H1 (cell line): ENCODE data around the gene ASPHD2. TPM values are rescaled to one million over a fixed set of nuclear protein-coding genes. Genes with fewer than 3 reads are reported as not detected.
A peak's percentile ranks its signal among the peaks of the same experiment; 100 is the strongest.

Source experiments
- CTCF ChIA-PET: fragments of 300-600 bp; sonication (Branson Sonifier 250); formaldehyde crosslinking; loops from one replicate; lab custom pipeline; 2021; ENCODE audit not compliant: partially characterized antibody; lab: Charles Lee
- POLR2A ChIA-PET: fragments of 300-600 bp; sonication (Branson Sonifier 250); formaldehyde crosslinking; loops from one replicate; lab custom pipeline; 2021; ENCODE audit warnings: inconsistent platforms; ENCODE audit not compliant: partially characterized antibody; lab: Charles Lee
- DNase-seq, 2 experiments: peaks; one replicate each; pipeline versions ENCODE4 v3.0.0 to v3.0.0-alpha.2; 2010 to 2022; ENCODE audit warnings: low spot score in 2 of 2, low read depth in 1 of 2, mixed read lengths in 1 of 2
- FAIRE-seq: peaks from 2 replicates; lab custom pipeline; 2011; peaks lifted over from hg19 to GRCh38; lab: Jason Lieb, UNC
- H2AFZ ChIP-seq: 2 replicates; pipeline ENCODE4 v1.8.1; 2012; ENCODE audit warnings: low read length, inconsistent platforms
- H2AK5ac ChIP-seq: 2 replicates; pipeline ENCODE4 v1.6.1; 2013; ENCODE audit warnings: low read depth, low read length
- H2BK120ac ChIP-seq: replicated peaks from 2 replicates; pipeline ENCODE3; 2013; ENCODE audit warnings: low read depth, low read length, inconsistent platforms
- H2BK12ac ChIP-seq: 2 replicates; pipeline ENCODE4 v1.6.1; 2013; ENCODE audit warnings: low read depth, low read length
- H2BK15ac ChIP-seq: 2 replicates; pipeline ENCODE4 v1.6.1; 2013; ENCODE audit warnings: low read length
- H2BK20ac ChIP-seq: 2 replicates; pipeline ENCODE4 v1.6.1; 2013; ENCODE audit warnings: low read length
- H2BK5ac ChIP-seq: 2 replicates; pipeline ENCODE4 v1.6.1; 2013; ENCODE audit warnings: low read depth, low read length
- H3K14ac ChIP-seq: 2 replicates; pipeline ENCODE4 v1.6.1; 2013; ENCODE audit warnings: inconsistent platforms; ENCODE audit not compliant: insufficient read length
- H3K18ac ChIP-seq: 2 replicates; pipeline ENCODE4 v1.6.1; 2013; ENCODE audit warnings: low read length; ENCODE audit errors: extremely low read depth
- H3K23ac ChIP-seq: 2 replicates; pipeline ENCODE4 v1.6.1; 2013; ENCODE audit warnings: inconsistent platforms; ENCODE audit not compliant: insufficient read length
- H3K23me2 ChIP-seq: 2 replicates; pipeline ENCODE4 v1.6.1; 2013; ENCODE audit warnings: low read depth, low read length
- H3K27ac ChIP-seq: 2 replicates; pipeline ENCODE4 v1.6.1; 2011; ENCODE audit warnings: low read depth, low read length, inconsistent platforms
- H3K27me3 ChIP-seq, 4 experiments: replicated peaks in 1 of 4; 1 replicate in 1 of 4; 2 replicates in 3 of 4; pipeline versions ENCODE4 v1.6.1 to v1.8.1; 2011 to 2013; ENCODE audit warnings: low read length in 3 of 4, mild to moderate bottlenecking in 3 of 4, inconsistent platforms in 2 of 4, mixed read lengths in 2 of 4, moderate library complexity in 1 of 4; ENCODE audit not compliant: control insufficient read depth in 3 of 4, insufficient read depth in 3 of 4; ENCODE audit errors: extremely low read depth in 1 of 4
- H3K36me3 ChIP-seq, 4 experiments: 2 replicates each; pipeline versions ENCODE4 v1.6.1 to v1.8.1; 2011 to 2013; ENCODE audit warnings: mild to moderate bottlenecking in 4 of 4, low read length in 3 of 4, moderate library complexity in 2 of 4, control low read depth in 1 of 4, inconsistent platforms in 1 of 4; ENCODE audit not compliant: insufficient read depth in 4 of 4, control insufficient read depth in 2 of 4
- H3K4ac ChIP-seq: replicated peaks from 2 replicates; pipeline ENCODE3; 2013; ENCODE audit warnings: low read length, low read depth, mixed read lengths, inconsistent platforms; ENCODE audit not compliant: insufficient read length
- H3K4me1 ChIP-seq, 4 experiments: replicated peaks in 1 of 4; 1 replicate in 1 of 4; 2 replicates in 3 of 4; pipeline versions ENCODE4 v1.6.1 to v1.8.1; 2011 to 2013; ENCODE audit warnings: low read length in 3 of 4, inconsistent platforms in 2 of 4, mixed read lengths in 1 of 4; ENCODE audit not compliant: insufficient read depth in 4 of 4, control insufficient read depth in 3 of 4
- H3K4me2 ChIP-seq, 2 experiments: 2 replicates each; pipeline versions ENCODE4 v1.6.1 to v1.8.1; 2011 to 2013; ENCODE audit warnings: low read depth in 2 of 2, low read length in 2 of 2, control low read depth in 1 of 2, inconsistent platforms in 1 of 2, mild to moderate bottlenecking in 1 of 2; ENCODE audit not compliant: insufficient read depth in 1 of 2
- H3K4me3 ChIP-seq, 4 experiments: fragments of 200-600, 300-600 bp in 1 of 4; sonication (generic), shearing (Covaris generic), sonication (Bioruptor Twin) in 1 of 4; 2 replicates each; pipeline versions ENCODE4 v1.5.1 to v1.8.1; 2011 to 2016; ENCODE audit warnings: low read length in 4 of 4, low read depth in 3 of 4, control low read depth in 2 of 4, inconsistent platforms in 2 of 4, mild to moderate bottlenecking in 2 of 4, mixed read lengths in 1 of 4, moderate library complexity in 1 of 4; ENCODE audit not compliant: insufficient read depth in 2 of 4; ENCODE audit errors: extremely low read depth in 1 of 4
- H3K56ac ChIP-seq: replicated peaks from 2 replicates; pipeline ENCODE3; 2013; ENCODE audit warnings: low read depth, mild to moderate bottlenecking, mixed read lengths, low read length, inconsistent platforms; ENCODE audit not compliant: insufficient read length
- H3K79me1 ChIP-seq: 2 replicates; pipeline ENCODE4 v1.6.1; 2013; ENCODE audit warnings: low read depth, low read length, control low read depth
- H3K79me2 ChIP-seq, 2 experiments: 2 replicates each; pipeline versions ENCODE4 v1.6.1 to v1.8.1; 2012 to 2013; ENCODE audit warnings: low read length in 2 of 2, mild to moderate bottlenecking in 2 of 2, inconsistent platforms in 1 of 2; ENCODE audit not compliant: insufficient read depth in 2 of 2, control insufficient read depth in 1 of 2
- H3K9ac ChIP-seq, 4 experiments: replicated peaks in 1 of 4; 1 replicate in 1 of 4; 2 replicates in 3 of 4; pipeline versions ENCODE4 v1.6.1 to v1.8.1; 2011 to 2013; ENCODE audit warnings: low read depth in 3 of 4, low read length in 3 of 4, control low read depth in 2 of 4, mild to moderate bottlenecking in 2 of 4, moderate library complexity in 2 of 4, inconsistent platforms in 1 of 4; ENCODE audit errors: extremely low read depth in 1 of 4
- H3K9me3 ChIP-seq, 2 experiments: 2 replicates each; pipeline versions ENCODE4 v1.6.1 to v1.8.1; 2012 to 2013; ENCODE audit warnings: mild to moderate bottlenecking in 2 of 2, moderate library complexity in 2 of 2, control low read depth in 1 of 2, inconsistent platforms in 1 of 2, low read depth in 1 of 2, low read length in 1 of 2, mixed read lengths in 1 of 2; ENCODE audit not compliant: insufficient read depth in 2 of 2
- H4K20me1 ChIP-seq, 2 experiments: replicated peaks in 1 of 2; 2 replicates each; pipeline versions ENCODE3 to v1.8.1; 2011 to 2013; ENCODE audit warnings: inconsistent platforms in 2 of 2, low read length in 2 of 2, mild to moderate bottlenecking in 1 of 2; ENCODE audit not compliant: insufficient read depth in 2 of 2, control insufficient read depth in 1 of 2
- H4K5ac ChIP-seq: 2 replicates; pipeline ENCODE4 v1.6.1; 2013; ENCODE audit warnings: low read length, low read depth, mixed read lengths, inconsistent platforms; ENCODE audit not compliant: insufficient read length
- H4K8ac ChIP-seq: 2 replicates; pipeline ENCODE4 v1.8.0; 2013; ENCODE audit warnings: mild to moderate bottlenecking, moderate library complexity, low read length, inconsistent platforms; ENCODE audit not compliant: insufficient read depth; ENCODE audit errors: extremely low read depth
- H4K91ac ChIP-seq: replicated peaks from 2 replicates; pipeline ENCODE3; 2013; ENCODE audit warnings: low read length, mixed read lengths, inconsistent platforms; ENCODE audit not compliant: insufficient read length
- CTCF ChIP-seq, 3 experiments: IDR thresholded peaks; 1 replicate in 2 of 3; 2 replicates in 1 of 3; pipeline versions ENCODE4 v1.5.1 to v1.6.1; 2011; ENCODE audit warnings: low read length in 3 of 3, mild to moderate bottlenecking in 3 of 3, inconsistent platforms in 2 of 3, low read depth in 1 of 3, moderate library complexity in 1 of 3; ENCODE audit not compliant: insufficient read depth in 1 of 3; ENCODE audit errors: control extremely low read depth in 1 of 3
- MAX ChIP-seq: IDR thresholded peaks from 2 replicates; pipeline ENCODE4 v1.6.1; 2012; ENCODE audit warnings: inconsistent platforms
- WGBS, 2 experiments: shearing (Covaris generic) in 1 of 2; methylation state at CpG; one replicate each; pipeline versions ENCODE4 v1.1.6 to v1.1.7; 2013 to 2015; ENCODE audit warnings: low lambda C conversion rate in 2 of 2, mixed read lengths in 2 of 2, inconsistent platforms in 1 of 2, low coverage in 1 of 2, missing lambda C conversion rate in 1 of 2; ENCODE audit not compliant: insufficient replicate concordance in 2 of 2, insufficient coverage in 1 of 2, insufficient read length in 1 of 2; ENCODE audit errors: extremely low coverage in 1 of 2, missing lambda C conversion rate in 1 of 2; 5-methylcytosine and 5-hydroxymethylcytosine counted together
- polyA plus RNA-seq, 7 experiments: library from polyadenylated mRNA; depleted of rRNA in 3 of 7; stranded (reverse) in 5 of 7; unstranded in 2 of 7; fragments of >200 nt in 5 of 7; fragments of 200-250 nt in 2 of 7; gene quantifications; 1 replicate in 5 of 7; 2 replicates in 1 of 7; 4 replicates in 1 of 7; pipeline versions ENCODE4 v1.2.1 to v1.2.3, GENCODE V29; 2011 to 2013; ENCODE audit warnings: missing spikeins in 2 of 7, mixed read lengths in 2 of 7
- total RNA-seq: library from RNA; stranded (reverse); fragmentation: NEBNext Ultra II Directional; extraction: Animal tissue kit (Norgen Biotek cat#: 25700); gene quantifications from 2 replicates; pipeline ENCODE4 v1.2.1, GENCODE V29; 2021

ASPHD2 gene
- total and polyA plus RNA-seq, 2 of the 8 experiments (the other 6 are each of a cell fraction or from before 2014, with no cell fraction given): 7.2 to 11.0 TPM

- Histone ChIP-seq H3K9ac (peak overlapping the region; percentile 84 to 90 (median 88)), H2AFZ (no peak overlapping the region), H3K18ac (no peak overlapping the region), H3K23ac (no peak overlapping the region), H2BK15ac (no peak overlapping the region), H4K91ac (no peak overlapping the region), H3K4me2 (peak overlapping the region; percentile 79 to 96), H2BK120ac (no peak overlapping the region), H4K20me1 (peaks cover 0 to 2% of the 10 kb centered on the region in 2 experiments), H3K56ac (no peak overlapping the region), H3K79me2 (peaks cover 12 to 58% of the 10 kb centered on the region in 2 experiments), H2BK5ac (no peak overlapping the region; the same call in 1 of the 2 replicates), H3K4me3 (peak overlapping the region; percentile 77 to 99 (median 90)), H3K4ac (no peak overlapping the region), H3K27ac (no peak overlapping the region), H2BK12ac (no peak overlapping the region), H4K8ac (no peak overlapping the region), H2BK20ac (no peak overlapping the region), H3K23me2 (peaks cover 11% of the 10 kb centered on the region)
- FAIRE-seq (no peak), DNase-seq (no peak)
- WGBS, 2 experiments: 30% methylated on average over 6 of the region's 6 CpGs; no CpG with 5 or more reads in 1 of the 2 experiments
- CTCF ChIA-PET: interaction anchor here (0.6 to 1.5 kb wide), 7 partner anchors 18 to 191 kb away, joined by 3 to 6 read pairs (median 3); no protein-coding TSS in a partner anchor
- POLR2A ChIA-PET: interaction anchor here (0.6 to 3.3 kb wide), 16 partner anchors 11 to 188 kb away, joined by 3 to 27 read pairs (median 4); partner anchors contain the start of gene TFIP11
- peak; percentile 32; the same call in 1 of the 2 replicates for TF ChIP-seq MAX
- no peak for TF ChIP-seq CTCF (IDR thresholded peaks at IDR 0.05; ENCODE audit: control extremely low read depth in 1 of 3, insufficient read depth in 1 of 3, low read depth in 1 of 3, low read length in 3 of 3)
- TF ChIP-seq, all 59 proteins: peak for 1
- peaks cover 6% of the 10 kb centered on the region; the same call in 1 of the 2 replicates for H3K79me1 ChIP-seq
- H3K36me3 ChIP-seq: peaks cover 9 to 18% (median 17%) of the 10 kb centered on the region in 4 experiments
- no peaks in the 10 kb centered on the region; a peak in 1 of 7 replicates for H3K27me3 ChIP-seq
- H3K9me3 ChIP-seq: no peaks in the 10 kb centered on the region
- no peak overlapping the region for H4K5ac ChIP-seq
- H3K14ac ChIP-seq: no peak overlapping the region
- H2AK5ac ChIP-seq: no peak overlapping the region
- H3K4me1 ChIP-seq: peaks cover 0 to 14% (median 6%) of the 10 kb centered on the region in 4 experiments; a peak in 5 of 7 replicates
Measured at GRCh38 chr22:26484360-26484706, 55.3 kb downstream of the ASPHD2 start.
